ENCODE results near the gene CDHR4.

Gene CDHR4

DNA sequence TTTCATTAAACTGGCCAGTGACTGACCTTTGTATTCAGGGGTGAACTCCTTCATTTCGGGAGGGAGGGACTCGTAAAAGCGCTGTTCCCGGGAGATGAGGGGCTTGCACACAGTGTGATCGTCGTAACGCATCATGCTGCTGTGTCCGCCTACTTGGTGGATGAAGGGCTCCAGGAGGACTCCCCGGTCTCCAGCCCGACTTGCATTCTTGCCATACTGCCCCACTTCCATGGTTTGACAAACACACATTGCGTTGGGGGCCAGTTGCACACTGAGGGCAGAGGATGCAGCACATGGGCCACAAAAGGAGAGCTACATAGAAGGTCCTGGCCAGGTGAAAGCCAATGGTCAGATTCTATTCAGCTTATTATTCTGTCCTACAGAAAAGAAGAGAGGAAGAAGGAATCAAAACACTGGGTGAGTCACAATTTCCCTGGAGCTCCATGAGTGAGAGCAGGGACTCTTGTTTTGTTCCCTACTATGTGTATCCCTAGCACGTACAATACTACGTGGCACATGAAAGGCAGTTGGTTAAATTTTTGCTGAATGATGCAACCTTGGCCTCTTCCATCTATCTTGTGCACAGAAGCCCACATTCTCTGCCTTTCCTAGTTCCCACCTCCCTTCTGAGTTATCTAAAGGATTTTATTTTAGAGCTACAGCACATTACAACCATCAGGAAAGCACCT lies 51.7 kb downstream of the CDHR4 start:
- TF ChIP-seq, protein P1, sequence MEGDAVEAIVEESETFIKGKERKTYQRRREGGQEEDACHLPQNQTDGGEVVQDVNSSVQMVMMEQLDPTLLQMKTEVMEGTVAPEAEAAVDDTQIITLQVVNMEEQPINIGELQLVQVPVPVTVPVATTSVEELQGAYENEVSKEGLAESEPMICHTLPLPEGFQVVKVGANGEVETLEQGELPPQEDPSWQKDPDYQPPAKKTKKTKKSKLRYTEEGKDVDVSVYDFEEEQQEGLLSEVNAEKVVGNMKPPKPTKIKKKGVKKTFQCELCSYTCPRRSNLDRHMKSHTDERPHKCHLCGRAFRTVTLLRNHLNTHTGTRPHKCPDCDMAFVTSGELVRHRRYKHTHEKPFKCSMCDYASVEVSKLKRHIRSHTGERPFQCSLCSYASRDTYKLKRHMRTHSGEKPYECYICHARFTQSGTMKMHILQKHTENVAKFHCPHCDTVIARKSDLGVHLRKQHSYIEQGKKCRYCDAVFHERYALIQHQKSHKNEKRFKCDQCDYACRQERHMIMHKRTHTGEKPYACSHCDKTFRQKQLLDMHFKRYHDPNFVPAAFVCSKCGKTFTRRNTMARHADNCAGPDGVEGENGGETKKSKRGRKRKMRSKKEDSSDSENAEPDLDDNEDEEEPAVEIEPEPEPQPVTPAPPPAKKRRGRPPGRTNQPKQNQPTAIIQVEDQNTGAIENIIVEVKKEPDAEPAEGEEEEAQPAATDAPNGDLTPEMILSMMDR (conservative IDR thresholded peaks at IDR 0.05; ENCODE audit: low read depth, low read length): no peak
- no peak overlapping the region for H3K4me3 ChIP-seq (ENCODE audit: low read length)
- DNase-seq (ENCODE audit: low read depth): no peak

DNA sequence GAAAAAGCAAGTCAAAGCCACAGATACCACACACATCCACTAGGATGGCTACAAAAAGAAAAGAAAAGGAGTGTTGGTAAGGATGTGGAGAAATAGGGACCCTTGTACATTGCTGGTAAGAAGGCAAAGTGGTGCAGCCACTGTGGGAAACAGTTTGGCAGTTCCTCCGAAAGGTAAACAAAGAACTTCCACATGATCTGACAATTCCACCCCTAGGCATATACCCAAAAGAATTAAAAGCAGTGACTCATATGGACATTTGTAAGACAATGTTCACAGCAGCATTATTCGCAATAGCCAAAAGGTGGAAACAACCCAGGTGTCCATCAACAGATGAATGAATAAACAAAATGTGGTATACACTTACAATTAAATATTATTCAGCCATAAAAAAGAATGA lies 53.7 kb downstream of the CDHR4 start:
- no peak for DNase-seq (ENCODE audit: low read depth)
- TF ChIP-seq, protein P1 (conservative IDR thresholded peaks at IDR 0.05; ENCODE audit: low read depth, low read length): no peak
- no peak overlapping the region for H3K4me3 ChIP-seq (ENCODE audit: low read length)

Measured in retinal pigment epithelial cell (primary cell).